ENCODE data around the gene SMC6. TPM values are rescaled to one million over a fixed set of nuclear protein-coding genes. Genes with fewer than 3 reads are reported as not detected.

Gene SMC6
- total RNA-seq, 4 donors from 2014 or later: 15.7 to 49.1 (median 36.2) TPM

- intact Hi-C loops (cut with DNase I; ENCODE audit: low total_unique reads): no loop called here
- DNase-seq: no peak
- no peak for TF ChIP-seq POLR2A (IDR thresholded peaks at IDR 0.05)
- TF ChIP-seq, protein P1, sequence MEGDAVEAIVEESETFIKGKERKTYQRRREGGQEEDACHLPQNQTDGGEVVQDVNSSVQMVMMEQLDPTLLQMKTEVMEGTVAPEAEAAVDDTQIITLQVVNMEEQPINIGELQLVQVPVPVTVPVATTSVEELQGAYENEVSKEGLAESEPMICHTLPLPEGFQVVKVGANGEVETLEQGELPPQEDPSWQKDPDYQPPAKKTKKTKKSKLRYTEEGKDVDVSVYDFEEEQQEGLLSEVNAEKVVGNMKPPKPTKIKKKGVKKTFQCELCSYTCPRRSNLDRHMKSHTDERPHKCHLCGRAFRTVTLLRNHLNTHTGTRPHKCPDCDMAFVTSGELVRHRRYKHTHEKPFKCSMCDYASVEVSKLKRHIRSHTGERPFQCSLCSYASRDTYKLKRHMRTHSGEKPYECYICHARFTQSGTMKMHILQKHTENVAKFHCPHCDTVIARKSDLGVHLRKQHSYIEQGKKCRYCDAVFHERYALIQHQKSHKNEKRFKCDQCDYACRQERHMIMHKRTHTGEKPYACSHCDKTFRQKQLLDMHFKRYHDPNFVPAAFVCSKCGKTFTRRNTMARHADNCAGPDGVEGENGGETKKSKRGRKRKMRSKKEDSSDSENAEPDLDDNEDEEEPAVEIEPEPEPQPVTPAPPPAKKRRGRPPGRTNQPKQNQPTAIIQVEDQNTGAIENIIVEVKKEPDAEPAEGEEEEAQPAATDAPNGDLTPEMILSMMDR (IDR thresholded peaks at IDR 0.05): no peak
- TF ChIP-seq EP300 (IDR thresholded peaks at IDR 0.05; ENCODE audit: low read depth): no peak
- no peak for TF ChIP-seq POLR2AphosphoS5 (IDR thresholded peaks at IDR 0.05)
- Histone ChIP-seq H3K9me3 (no peaks in the 10 kb centered on the region), H3K36me3 (no peaks in the 10 kb centered on the region), H3K27me3 (no peaks in the 10 kb centered on the region), H3K27ac (peak overlapping the region in 1 of 4 donors; percentile 8), H3K4me1 (peaks cover 0 to 25% (median 12%) of the 10 kb centered on the region in 4 donors), H3K4me3 (no peak overlapping the region)
- WGBS, 2 donors (ENCODE audit: low coverage in 1 of 2): 22 to 45% methylated on average over 4 of the region's 4 CpGs
- in situ Hi-C loops (cut with MboI; ENCODE audit: low pct_ligation_motif_present in 1 of 4, low pct_unique_long_range_greater_than_20kb in 1 of 4, low sequenced_read_pairs in 3 of 4): no loop called here
Measured at GRCh38 chr2:17793296-17793695, 39.7 kb upstream of the SMC6 start.

DNA sequence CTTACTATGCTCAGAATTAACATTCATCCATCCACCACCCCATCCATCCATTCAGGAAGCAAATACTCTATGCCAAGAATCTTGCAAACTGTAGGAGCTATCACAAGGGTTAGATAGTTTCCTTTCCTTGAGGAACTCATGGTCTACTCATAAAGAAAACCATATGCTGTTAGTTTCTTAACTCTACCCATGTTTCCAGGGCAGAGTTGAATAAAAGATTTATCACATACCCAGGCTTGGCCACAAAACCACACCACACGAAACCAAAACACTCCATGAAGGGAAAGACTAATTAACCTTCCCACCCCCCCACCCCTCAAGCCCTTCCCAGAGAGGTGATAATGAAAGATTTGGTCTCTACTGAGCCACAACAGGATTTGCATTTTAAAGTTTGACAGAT lies 38.9 kb upstream of the SMC6 start:
- Histone ChIP-seq H3K4me1 (peaks cover 0 to 25% (median 12%) of the 10 kb centered on the region in 4 donors), H3K9me3 (no peaks in the 10 kb centered on the region), H3K4me3 (no peak overlapping the region), H3K27me3 (no peaks in the 10 kb centered on the region), H3K27ac (no peak overlapping the region), H3K36me3 (no peaks in the 10 kb centered on the region)
- TF ChIP-seq, protein P1 (IDR thresholded peaks at IDR 0.05): no peak
- TF ChIP-seq POLR2AphosphoS5 (IDR thresholded peaks at IDR 0.05): no peak
- no peak for TF ChIP-seq EP300 (IDR thresholded peaks at IDR 0.05; ENCODE audit: low read depth)
- TF ChIP-seq POLR2A (IDR thresholded peaks at IDR 0.05): no peak
- no peak for DNase-seq
- 0 to 29% methylated on average over 1 of the region's 1 CpG for WGBS, 2 donors (ENCODE audit: low coverage in 1 of 2)
- in situ Hi-C loops (cut with MboI; ENCODE audit: low pct_ligation_motif_present in 1 of 4, low pct_unique_long_range_greater_than_20kb in 1 of 4, low sequenced_read_pairs in 3 of 4) (no loop called here), intact Hi-C loops (cut with DNase I; ENCODE audit: low total_unique reads) (no loop called here)

GRCh38 chr2:17791817-17792130 lies 38.2 kb upstream of the SMC6 start:
- Histone ChIP-seq H3K9me3 (no peaks in the 10 kb centered on the region), H3K4me3 (no peak overlapping the region), H3K36me3 (no peaks in the 10 kb centered on the region), H3K4me1 (peaks cover 0 to 25% (median 12%) of the 10 kb centered on the region in 4 donors), H3K27me3 (no peaks in the 10 kb centered on the region), H3K27ac (no peak overlapping the region)
- in situ Hi-C loops (cut with MboI; ENCODE audit: low pct_ligation_motif_present in 1 of 4, low pct_unique_long_range_greater_than_20kb in 1 of 4, low sequenced_read_pairs in 3 of 4) (no loop called here), intact Hi-C loops (cut with DNase I; ENCODE audit: low total_unique reads) (no loop called here)
- TF ChIP-seq POLR2AphosphoS5 (IDR thresholded peaks at IDR 0.05): no peak
- DNase-seq: no peak
- 60 to 81% methylated on average over 1 to 2 of the region's 2 CpGs for WGBS, 2 donors (ENCODE audit: low coverage in 1 of 2)

- in situ Hi-C loops (cut with MboI; ENCODE audit: low pct_ligation_motif_present in 1 of 4, low pct_unique_long_range_greater_than_20kb in 1 of 4, low sequenced_read_pairs in 3 of 4) (no loop called here), intact Hi-C loops (cut with DNase I; ENCODE audit: low total_unique reads) (no loop called here)
- DNase-seq: no peak
Measured at GRCh38 chr2:17791121-17791816, 37.7 kb upstream of the SMC6 start.

More at GRCh38 chr2:17791121-17791816, 37.7 kb upstream of the SMC6 start:
- Histone ChIP-seq H3K27ac (no peak overlapping the region), H3K4me3 (no peak overlapping the region), H3K4me1 (peaks cover 0 to 23% (median 11%) of the 10 kb centered on the region in 4 donors), H3K9me3 (no peaks in the 10 kb centered on the region), H3K27me3 (no peaks in the 10 kb centered on the region), H3K36me3 (no peaks in the 10 kb centered on the region)
- TF ChIP-seq POLR2A (IDR thresholded peaks at IDR 0.05): no peak
- TF ChIP-seq EP300 (IDR thresholded peaks at IDR 0.05; ENCODE audit: low read depth): no peak
- TF ChIP-seq, protein P1 (IDR thresholded peaks at IDR 0.05): no peak
- no peak for TF ChIP-seq POLR2AphosphoS5 (IDR thresholded peaks at IDR 0.05)
- WGBS, 2 donors (ENCODE audit: low coverage in 1 of 2): 47 to 60% methylated on average over 5 of the region's 5 CpGs

All from transverse colon (tissue), 4 donors.